B cell (primary cell): Measurements from ENCODE around the gene IRF9.

Experiments used
- EZH2 ChIP-seq: IDR thresholded peaks from 2 replicates; pipeline ENCODE4 v1.6.1; 2012; ENCODE audit warnings: borderline replicate concordance, low read depth, mild to moderate bottlenecking, moderate library complexity, low read length; ENCODE audit not compliant: insufficient read depth, poor library complexity, severe bottlenecking
- TF ChIP-seq, protein P1 (sequence below): fragments of 200-600 bp; IDR thresholded peaks from one replicate; pipeline ENCODE4 v1.8.0; 2022; ENCODE audit warnings: antibody characterized with exemption, mild to moderate bottlenecking

- TF ChIP-seq, protein P1, sequence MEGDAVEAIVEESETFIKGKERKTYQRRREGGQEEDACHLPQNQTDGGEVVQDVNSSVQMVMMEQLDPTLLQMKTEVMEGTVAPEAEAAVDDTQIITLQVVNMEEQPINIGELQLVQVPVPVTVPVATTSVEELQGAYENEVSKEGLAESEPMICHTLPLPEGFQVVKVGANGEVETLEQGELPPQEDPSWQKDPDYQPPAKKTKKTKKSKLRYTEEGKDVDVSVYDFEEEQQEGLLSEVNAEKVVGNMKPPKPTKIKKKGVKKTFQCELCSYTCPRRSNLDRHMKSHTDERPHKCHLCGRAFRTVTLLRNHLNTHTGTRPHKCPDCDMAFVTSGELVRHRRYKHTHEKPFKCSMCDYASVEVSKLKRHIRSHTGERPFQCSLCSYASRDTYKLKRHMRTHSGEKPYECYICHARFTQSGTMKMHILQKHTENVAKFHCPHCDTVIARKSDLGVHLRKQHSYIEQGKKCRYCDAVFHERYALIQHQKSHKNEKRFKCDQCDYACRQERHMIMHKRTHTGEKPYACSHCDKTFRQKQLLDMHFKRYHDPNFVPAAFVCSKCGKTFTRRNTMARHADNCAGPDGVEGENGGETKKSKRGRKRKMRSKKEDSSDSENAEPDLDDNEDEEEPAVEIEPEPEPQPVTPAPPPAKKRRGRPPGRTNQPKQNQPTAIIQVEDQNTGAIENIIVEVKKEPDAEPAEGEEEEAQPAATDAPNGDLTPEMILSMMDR = no peak
- TF ChIP-seq EZH2 = no peak
Measured at GRCh38 chr14:24145690-24146452, 15.2 kb upstream of the IRF9 start.
